Endothelial cell (in vitro differentiated cells): ENCODE data around the gene DHRS9. TPM values are rescaled to one million over a fixed set of nuclear protein-coding genes. Genes with fewer than 3 reads are reported as not detected.

Experiments
- DNase-seq: peaks from one replicate; pipeline ENCODE4 v3.0.0; 2021; ENCODE audit warnings: low spot score
- H3K27ac Mint-ChIP-seq: one replicate; pipeline ENCODE4 v1.8.0; 2021; ENCODE audit warnings: mixed read lengths, inconsistent platforms; ENCODE audit not compliant: unreplicated experiment
- H3K27me3 Mint-ChIP-seq: one replicate; pipeline ENCODE4 v1.8.0; 2021; ENCODE audit warnings: mild to moderate bottlenecking, moderate library complexity, mixed read lengths, inconsistent platforms; ENCODE audit not compliant: unreplicated experiment
- H3K36me3 Mint-ChIP-seq: one replicate; pipeline ENCODE4 v1.8.0; 2021; ENCODE audit warnings: mild to moderate bottlenecking, low read depth, mixed read lengths, inconsistent platforms; ENCODE audit not compliant: unreplicated experiment
- H3K4me1 Mint-ChIP-seq: one replicate; pipeline ENCODE4 v1.8.0; 2021; ENCODE audit warnings: mild to moderate bottlenecking, mixed read lengths, inconsistent platforms; ENCODE audit not compliant: unreplicated experiment
- H3K4me3 Mint-ChIP-seq: one replicate; pipeline ENCODE4 v1.8.0; 2021; ENCODE audit warnings: mild to moderate bottlenecking, mixed read lengths, inconsistent platforms; ENCODE audit not compliant: unreplicated experiment
- H3K9me3 Mint-ChIP-seq: one replicate; pipeline ENCODE4 v1.8.0; 2021; ENCODE audit warnings: mixed read lengths, inconsistent platforms; ENCODE audit not compliant: unreplicated experiment
- total RNA-seq: library from RNA; stranded (reverse); fragmentation: NEBNext Ultra II Directional; extraction: Animal tissue kit (Norgen Biotek cat#: 25700); gene quantifications from one replicate; pipeline ENCODE4 v1.2.1, GENCODE V29; 2021; ENCODE audit not compliant: unreplicated experiment
- TF ChIP-seq, protein P1 (sequence below): fragments of 200-600 bp; sonication (generic); IDR thresholded peaks from one replicate; pipeline ENCODE4 v1.5.0; 2021; ENCODE audit warnings: antibody characterized with exemption; ENCODE audit not compliant: unreplicated experiment

DHRS9 gene
- total RNA-seq, 1 donor from 2014 or later = not detected

DNA sequence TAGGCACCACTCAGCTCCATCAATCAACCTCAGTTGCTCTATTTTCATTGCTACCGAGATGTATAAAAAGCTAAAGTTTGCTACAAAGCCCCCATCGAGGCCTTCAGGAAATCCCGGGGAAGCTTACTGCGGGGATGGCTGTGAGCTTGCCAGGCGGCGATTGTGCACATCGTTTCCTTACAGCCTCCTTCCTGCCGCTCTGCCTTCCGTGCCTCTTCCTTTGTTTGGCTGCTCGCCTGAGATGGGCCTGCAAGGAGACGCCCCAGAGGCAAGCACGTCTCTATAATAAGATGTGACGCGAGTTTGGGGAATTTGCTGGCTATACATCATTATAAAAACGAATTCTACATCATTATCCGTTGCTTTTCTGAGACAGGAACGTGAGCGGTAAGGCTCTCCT, 41.6 kb downstream of the DHRS9 start:
- TF ChIP-seq, protein P1, sequence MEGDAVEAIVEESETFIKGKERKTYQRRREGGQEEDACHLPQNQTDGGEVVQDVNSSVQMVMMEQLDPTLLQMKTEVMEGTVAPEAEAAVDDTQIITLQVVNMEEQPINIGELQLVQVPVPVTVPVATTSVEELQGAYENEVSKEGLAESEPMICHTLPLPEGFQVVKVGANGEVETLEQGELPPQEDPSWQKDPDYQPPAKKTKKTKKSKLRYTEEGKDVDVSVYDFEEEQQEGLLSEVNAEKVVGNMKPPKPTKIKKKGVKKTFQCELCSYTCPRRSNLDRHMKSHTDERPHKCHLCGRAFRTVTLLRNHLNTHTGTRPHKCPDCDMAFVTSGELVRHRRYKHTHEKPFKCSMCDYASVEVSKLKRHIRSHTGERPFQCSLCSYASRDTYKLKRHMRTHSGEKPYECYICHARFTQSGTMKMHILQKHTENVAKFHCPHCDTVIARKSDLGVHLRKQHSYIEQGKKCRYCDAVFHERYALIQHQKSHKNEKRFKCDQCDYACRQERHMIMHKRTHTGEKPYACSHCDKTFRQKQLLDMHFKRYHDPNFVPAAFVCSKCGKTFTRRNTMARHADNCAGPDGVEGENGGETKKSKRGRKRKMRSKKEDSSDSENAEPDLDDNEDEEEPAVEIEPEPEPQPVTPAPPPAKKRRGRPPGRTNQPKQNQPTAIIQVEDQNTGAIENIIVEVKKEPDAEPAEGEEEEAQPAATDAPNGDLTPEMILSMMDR = no peak
- H3K36me3 Mint-ChIP-seq = peaks cover 3% of the 10 kb centered on the region
- H3K27ac Mint-ChIP-seq = peak overlapping the region; percentile 79
- peak; percentile 62 for DNase-seq
- H3K9me3 Mint-ChIP-seq = no peaks in the 10 kb centered on the region
- peaks cover 34% of the 10 kb centered on the region for H3K4me1 Mint-ChIP-seq
- no peak overlapping the region for H3K4me3 Mint-ChIP-seq
- H3K27me3 Mint-ChIP-seq = no peaks in the 10 kb centered on the region

DNA sequence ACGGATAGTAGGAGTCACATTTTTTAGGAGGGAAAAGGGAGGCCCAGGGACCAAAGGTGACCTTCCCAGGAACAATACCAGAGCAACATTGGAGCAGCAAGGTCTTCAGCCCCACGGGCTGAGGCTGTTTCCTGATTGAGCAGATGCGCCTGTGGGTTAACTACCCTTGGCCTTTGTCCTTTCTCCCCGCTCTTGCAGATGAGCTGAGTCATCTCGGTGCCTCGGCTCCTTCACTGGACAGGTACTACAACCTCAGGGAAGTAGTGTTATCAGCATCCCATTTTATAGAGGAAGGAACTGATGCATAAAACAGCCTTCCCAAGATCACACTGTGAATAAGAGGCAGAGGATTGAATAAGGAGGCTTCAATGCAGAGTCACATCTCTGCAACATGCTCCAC, 43.5 kb downstream of the DHRS9 start:
- Mint-ChIP-seq H3K27ac (no peak overlapping the region), H3K9me3 (no peaks in the 10 kb centered on the region), H3K27me3 (no peaks in the 10 kb centered on the region), H3K4me3 (no peak overlapping the region), H3K36me3 (peaks cover 3% of the 10 kb centered on the region), H3K4me1 (peaks cover 48% of the 10 kb centered on the region)
- no peak for DNase-seq
- TF ChIP-seq, protein P1 = no peak

DNA sequence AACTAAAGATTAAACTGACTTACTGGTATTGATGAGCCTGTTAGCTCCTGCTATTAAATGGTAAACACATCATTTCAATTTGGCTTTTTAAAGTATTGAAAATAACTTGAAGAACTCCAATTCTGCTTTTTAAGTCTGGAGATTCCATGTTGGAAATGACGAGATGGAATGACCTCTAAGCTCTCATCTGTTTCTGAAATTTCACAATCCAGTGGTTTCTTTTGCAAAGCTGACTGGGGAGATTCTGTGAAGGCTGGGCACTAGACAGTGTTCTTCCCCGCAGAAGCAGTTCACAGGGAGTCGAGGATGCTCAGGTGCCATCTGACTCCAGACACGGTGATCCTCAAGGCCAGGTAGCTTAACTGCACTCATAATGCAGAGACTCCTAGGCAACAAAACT, 44.7 kb downstream of the DHRS9 start:
- no peaks in the 10 kb centered on the region for H3K9me3 Mint-ChIP-seq
- no peak for DNase-seq
- TF ChIP-seq, protein P1 = no peak
- H3K27ac Mint-ChIP-seq = no peak overlapping the region
- no peak overlapping the region for H3K4me3 Mint-ChIP-seq
- no peaks in the 10 kb centered on the region for H3K27me3 Mint-ChIP-seq
- H3K36me3 Mint-ChIP-seq = peaks cover 3% of the 10 kb centered on the region
- peaks cover 51% of the 10 kb centered on the region for H3K4me1 Mint-ChIP-seq

DNA sequence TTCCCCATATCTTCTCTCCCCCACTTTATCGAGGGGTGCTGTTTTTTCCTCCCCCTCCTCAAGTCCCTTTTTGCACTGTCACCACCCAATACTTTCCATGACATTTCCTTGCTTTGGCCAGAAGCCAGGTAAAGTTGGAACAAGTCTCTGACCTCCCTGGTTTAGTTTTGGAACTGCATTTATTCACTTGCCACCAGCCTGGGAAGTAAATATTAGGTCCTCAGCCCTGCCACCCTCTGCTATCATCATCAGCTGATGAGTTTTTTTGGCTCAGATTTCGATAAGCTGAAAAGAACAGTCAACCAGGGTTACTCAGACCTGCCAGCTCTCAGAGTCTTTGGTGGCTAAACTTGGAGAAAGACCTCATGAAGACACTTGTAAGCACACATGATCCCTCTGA, 47.0 kb downstream of the DHRS9 start:
- no peak for DNase-seq
- no peak overlapping the region for H3K4me3 Mint-ChIP-seq
- TF ChIP-seq, protein P1 = no peak

DNA sequence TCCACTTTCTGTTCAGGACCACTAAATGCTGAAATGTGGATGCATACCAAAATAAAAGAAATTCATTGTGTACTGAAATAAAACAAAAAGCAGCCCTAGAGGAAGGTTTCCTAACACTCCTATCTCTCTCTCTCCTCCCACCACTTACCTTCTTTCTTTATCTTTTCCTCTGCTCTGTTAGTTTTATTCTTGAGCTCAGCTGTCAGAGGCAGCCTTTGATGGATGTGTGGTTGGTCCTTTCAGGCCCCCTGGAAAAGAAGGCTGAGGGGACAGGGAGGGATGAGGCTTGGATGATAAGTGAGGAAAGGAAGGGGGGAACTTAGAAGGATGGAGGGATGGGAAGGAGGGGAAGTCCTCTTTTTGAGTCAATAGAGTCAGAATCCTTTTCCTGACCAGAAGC, 47.6 kb downstream of the DHRS9 start:
- H3K4me3 Mint-ChIP-seq = no peak overlapping the region

More for the DNA sequence above, 47.0 kb downstream of the DHRS9 start:
- peaks cover 3% of the 10 kb centered on the region for H3K36me3 Mint-ChIP-seq
- H3K27ac Mint-ChIP-seq = no peak overlapping the region
- no peaks in the 10 kb centered on the region for H3K9me3 Mint-ChIP-seq
- H3K4me1 Mint-ChIP-seq = peaks cover 41% of the 10 kb centered on the region
- H3K27me3 Mint-ChIP-seq = no peaks in the 10 kb centered on the region

More for the DNA sequence above, 47.6 kb downstream of the DHRS9 start:
- Mint-ChIP-seq H3K9me3 (no peaks in the 10 kb centered on the region), H3K36me3 (peaks cover 3% of the 10 kb centered on the region), H3K27me3 (no peaks in the 10 kb centered on the region), H3K27ac (no peak overlapping the region), H3K4me1 (peaks cover 34% of the 10 kb centered on the region)
- DNase-seq = no peak
- TF ChIP-seq, protein P1 = no peak
